Superior temporal gyrus (tissue), 1 donor: ENCODE results near the gene ACBD6.
A peak's percentile ranks its signal among the peaks of the same experiment; 100 is the strongest.
"Not testable (repeated sequence)": the region's sequence is repeated elsewhere in the genome, so short reads cannot be mapped to it uniquely, and the experiment has no call there.

Experiments used
- DNase-seq: peaks from one replicate; pipeline ENCODE4 v3.0.0-alpha.2; 2016; ENCODE audit errors: extremely low spot score

ACBD6 gene

DNA sequence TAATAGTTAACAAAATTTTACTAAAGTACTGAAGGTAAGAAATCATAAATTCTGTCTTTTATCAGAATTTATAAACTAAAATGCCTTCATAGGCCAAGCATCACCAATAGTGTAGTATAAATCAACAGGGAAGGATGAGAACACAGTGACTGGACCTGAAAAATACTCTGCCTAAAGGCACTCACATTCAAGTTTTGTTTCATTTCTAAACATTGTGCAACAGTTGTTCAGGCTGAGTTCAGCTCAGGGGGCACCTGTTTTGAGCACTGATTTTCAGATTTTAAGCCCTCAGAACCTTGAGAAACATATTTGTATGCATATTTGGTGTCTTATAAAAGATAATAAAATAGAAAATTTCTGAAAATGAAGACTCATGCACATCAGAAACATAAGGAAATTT is 12.4 kb downstream of the ACBD6 start:
- no peak for DNase-seq

DNA sequence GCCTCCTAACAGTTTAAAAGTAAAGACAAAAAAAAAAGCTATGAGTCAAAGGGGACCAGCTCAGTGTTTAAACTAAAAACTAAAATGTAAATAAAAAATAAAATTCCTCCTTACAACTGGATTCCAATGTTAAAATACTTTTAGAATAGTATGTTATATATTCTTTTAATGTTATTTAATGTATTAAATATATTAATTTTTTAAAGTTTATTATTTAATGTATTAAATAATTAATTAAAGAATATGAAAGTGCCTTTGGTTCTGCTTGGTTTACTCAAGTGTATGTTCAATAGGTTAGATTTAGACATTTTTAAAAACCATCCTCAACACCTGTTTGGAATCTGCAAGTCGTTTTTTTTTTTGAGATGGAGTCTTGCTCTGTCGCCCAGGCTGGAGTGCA is 13.1 kb downstream of the ACBD6 start:
- DNase-seq: no peak

- DNase-seq: no peak
Observed at GRCh38 chr1:180488661-180489060, 13.7 kb downstream of the ACBD6 start.

DNA sequence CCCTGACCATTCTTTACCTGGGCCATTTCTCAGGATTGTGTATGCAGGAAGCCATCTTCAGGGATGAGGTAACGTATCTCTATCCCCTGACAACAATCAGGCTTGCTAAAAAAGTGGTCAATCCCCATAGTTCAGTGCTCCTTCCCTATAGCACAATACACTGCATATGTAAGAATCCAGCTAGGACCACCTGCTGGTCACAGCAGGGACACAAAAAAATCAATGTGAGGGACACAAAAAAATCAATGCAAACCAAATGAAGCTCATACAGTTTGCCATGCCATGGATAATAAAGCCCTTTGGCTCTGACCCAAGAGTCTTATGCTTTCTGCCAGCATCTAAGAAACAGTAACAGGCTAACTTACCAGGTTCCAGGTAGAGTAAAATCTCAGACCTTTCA is 16.3 kb downstream of the ACBD6 start:
- DNase-seq: no peak

GRCh38 chr1:180484490-180484889 is 17.9 kb downstream of the ACBD6 start:
- DNase-seq: no peak

GRCh38 chr1:180482425-180483275 is 19.7 kb downstream of the ACBD6 start:
- peak; percentile 90 for DNase-seq

GRCh38 chr1:180470031-180470430 is 32.3 kb downstream of the ACBD6 start:
- DNase-seq: no peak

- no peak for DNase-seq
Observed at GRCh38 chr1:180468311-180468710, 34.1 kb downstream of the ACBD6 start.

DNA sequence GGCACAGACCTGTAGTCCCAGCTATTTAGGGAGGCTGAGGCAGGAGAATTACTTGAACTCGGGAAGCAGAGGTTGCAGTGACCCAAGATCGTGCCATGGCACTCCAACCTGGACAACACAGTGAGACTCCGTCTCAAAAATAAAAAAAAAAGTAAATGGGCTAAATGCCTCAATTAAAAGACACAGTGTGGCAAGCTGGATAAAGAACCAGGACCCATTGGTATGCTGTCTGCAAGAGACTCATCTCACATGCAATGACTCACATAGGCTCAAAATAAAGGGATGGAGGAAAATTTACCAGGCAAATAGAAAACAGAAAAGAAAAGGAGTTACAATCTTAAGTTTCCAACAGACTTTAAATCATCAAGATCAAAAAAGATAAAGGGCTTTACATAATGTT is 40.3 kb downstream of the ACBD6 start:
- no peak for DNase-seq

GRCh38 chr1:180461682-180462081 is 40.7 kb downstream of the ACBD6 start:
- DNase-seq: not testable (repeated sequence)

- DNase-seq: no peak
Observed at GRCh38 chr1:180458807-180459206, 43.6 kb downstream of the ACBD6 start.

DNA sequence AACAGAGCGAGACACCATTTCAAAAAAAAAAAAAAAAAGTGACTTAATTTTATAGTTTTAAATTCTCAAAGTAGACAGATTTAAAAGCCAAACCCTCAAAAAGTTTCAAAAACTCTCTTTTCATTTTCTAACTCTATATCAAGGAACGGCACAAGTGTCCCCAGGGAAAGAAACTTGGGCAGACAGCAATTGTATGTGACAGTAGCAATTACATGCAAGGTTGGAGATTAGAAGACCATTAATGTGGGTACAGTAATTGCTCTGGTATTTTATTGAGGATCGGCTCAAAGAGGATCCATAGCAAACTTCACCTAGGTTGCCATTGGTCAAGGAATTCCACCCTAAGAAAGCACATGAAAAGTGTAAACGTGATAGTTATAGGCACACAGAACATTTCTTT is 46.2 kb downstream of the ACBD6 start:
- DNase-seq: no peak

- DNase-seq: no peak
Observed at GRCh38 chr1:180451504-180451903, 50.9 kb downstream of the ACBD6 start.

- DNase-seq: no peak
Observed at GRCh38 chr1:180444522-180444921, 57.9 kb downstream of the ACBD6 start.

- DNase-seq: no peak
Observed at GRCh38 chr1:180440335-180440734, 62.0 kb downstream of the ACBD6 start.

GRCh38 chr1:180435566-180435965 is 66.8 kb downstream of the ACBD6 start:
- DNase-seq: no peak

DNA sequence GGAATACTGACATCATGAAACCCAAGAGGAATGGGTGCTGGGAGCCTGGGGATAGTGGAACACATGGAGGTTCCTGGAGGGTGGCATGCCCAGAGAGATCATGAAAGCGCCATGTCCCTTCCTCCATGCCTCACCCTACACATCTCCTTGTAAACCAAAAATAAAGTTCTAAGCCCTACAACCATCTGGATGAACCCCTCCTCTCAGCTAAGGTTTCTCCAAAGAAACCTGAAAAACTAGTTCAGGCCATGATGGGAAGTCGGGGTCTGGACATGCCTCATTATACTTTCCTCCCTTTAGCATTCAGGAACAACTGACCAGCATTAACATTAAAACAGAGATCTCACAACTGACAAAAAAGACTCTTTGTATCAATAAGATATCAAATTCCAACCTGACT is 68.5 kb downstream of the ACBD6 start:
- no peak for DNase-seq

- DNase-seq: no peak
Observed at GRCh38 chr1:180431683-180432082, 70.7 kb downstream of the ACBD6 start.

- DNase-seq: no peak
Observed at GRCh38 chr1:180428782-180429695, 73.3 kb downstream of the ACBD6 start.

DNA sequence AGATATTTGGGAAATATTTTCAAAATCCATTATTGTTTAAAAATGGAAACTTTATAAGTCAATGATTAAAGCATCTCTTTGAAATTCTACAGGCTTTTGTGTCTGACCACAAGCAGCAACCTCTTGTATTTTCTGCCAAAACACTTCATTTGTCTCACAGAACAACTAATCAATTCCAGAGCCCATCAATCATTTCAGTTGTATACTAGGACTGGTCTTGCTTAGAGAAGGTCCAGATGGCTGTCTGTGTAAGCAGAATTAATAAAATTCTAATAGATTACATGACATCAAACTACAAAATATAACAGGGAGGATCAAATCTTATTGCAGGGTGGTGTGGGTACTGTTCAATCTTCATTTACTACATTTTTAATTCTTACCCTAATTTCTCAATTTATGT is 76.4 kb downstream of the ACBD6 start:
- no peak for DNase-seq

GRCh38 chr1:180424848-180425457 is 77.4 kb downstream of the ACBD6 start:
- no peak for DNase-seq

DNA sequence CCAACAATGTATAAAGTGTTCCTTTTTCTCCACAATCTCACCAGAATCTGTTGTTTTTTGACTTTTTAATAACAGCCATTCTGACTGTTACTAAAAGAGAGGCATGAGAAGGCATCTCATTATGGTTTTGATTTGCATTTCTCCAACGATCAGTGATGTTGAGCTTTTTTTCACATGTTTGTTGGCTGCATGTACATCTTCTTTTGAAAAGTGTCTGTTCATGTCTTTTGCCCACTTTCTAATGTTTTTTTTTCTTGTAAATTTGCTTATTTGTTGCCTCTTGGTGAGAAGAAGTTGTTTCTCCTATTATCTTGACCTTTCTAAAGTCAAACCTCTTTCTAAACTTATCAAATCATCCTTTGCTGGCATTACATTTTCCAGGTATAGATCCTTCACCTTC is 80.8 kb downstream of the ACBD6 start:
- DNase-seq: no peak
